T-helper 1 cell (primary cell): Measurements from ENCODE around the gene UBN2.

ENCODE experiments used
- DNase-seq, 5 donors: peaks; one replicate each; pipeline ENCODE4 v3.0.0-alpha.2; 2012 to 2020

Gene UBN2

DNA sequence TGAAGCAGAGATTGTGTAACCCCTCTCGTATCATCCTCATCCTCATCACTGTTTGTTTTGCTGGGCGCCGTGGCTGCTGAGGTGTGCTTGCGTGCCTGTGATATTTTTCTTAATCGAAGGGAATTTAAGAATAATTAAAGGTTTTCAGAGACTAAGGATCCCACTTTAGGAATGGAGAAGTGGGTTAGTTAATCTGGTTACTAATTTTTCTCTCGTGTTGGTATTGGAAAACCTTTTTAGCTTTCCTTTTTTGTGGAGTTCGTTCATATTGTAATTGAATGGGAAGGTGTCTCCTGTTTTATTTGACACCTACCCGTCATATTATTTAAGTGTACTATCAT is 1.3 kb downstream of the UBN2 start:
- DNase-seq = no peak

DNA sequence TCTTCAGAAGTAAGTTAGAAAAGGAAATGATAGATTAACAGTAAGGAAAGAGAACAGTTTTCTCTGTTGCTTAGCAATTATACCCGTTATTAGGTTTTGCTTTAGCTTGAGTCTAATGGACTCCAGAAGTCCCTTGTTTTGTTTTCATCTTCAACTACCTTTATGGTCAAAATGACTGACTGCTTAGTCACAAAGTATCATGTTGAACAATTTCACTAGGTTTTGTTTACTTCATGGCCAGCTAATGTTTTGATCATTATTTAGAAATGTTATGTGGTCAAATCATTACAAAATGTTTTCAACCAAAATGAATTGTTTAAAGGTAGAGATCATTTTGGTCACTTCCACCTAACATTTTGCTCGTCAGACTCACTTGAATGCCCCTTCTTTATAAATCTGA is 1.9 kb downstream of the UBN2 start:
- no peak for DNase-seq

DNA sequence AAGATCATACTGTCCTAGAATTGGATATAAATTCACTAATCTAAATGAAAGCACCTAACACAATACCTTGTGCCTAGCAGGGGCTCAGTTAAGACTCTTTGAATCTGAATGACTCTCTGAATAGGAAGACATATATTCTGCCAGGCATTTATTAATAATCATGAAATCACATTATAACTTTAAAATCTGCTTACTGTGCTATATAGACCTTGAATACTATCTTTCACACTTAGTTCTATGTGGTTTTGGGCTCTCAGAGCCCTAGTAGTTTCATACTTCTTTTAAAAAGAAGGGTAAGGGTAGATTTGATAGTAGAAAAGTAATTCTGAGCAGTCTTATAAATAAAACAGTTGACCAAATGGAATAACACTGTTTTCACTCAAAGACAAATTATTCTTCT is 10.2 kb downstream of the UBN2 start:
- no peak for DNase-seq

DNA sequence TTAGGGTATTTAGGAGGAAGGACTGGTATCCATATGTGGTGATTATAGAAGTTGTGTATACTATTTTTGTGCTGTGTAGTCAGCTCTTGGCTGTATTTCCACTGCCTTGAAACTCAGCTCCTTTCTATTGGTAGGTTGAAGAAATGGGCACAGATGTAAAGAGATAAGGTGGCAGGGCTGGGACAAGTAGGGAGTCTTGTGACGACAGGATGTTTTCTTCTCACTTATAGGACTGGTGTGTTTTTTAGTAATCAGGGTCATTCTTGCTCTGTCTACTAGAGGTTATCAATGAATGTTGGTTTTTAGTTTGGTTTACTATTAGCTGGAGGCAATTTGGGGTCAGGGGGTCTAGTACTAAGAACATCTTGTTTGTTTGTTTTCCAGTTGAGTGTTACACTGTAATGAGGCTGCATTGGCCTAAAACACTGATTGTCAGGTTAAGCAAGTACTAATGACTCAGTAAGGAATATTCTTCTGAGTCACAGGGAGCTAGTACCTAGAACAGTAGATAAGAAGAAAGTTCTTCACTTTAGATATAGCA is 11.8 kb downstream of the UBN2 start:
- DNase-seq = peak in 1 of 5 donors; percentile 50

DNA sequence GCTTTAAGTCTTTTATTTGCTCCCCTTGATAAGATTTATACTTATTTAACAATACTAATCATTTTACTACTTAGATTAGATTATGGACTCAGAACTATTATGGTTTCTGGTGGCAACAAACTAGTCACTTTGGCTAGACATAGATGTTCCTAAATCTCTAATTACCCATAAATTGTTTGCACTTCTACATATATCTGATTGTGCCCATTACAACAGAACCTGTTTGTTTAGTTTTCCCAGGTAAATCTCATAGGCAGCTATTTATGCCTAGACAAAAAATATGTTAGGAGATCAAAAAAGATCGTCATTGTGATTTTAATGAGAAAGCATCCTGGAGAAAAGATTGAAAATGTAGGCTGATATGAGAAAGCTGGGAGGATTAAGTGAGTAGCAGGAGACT is 14.4 kb downstream of the UBN2 start:
- DNase-seq = no peak

DNA sequence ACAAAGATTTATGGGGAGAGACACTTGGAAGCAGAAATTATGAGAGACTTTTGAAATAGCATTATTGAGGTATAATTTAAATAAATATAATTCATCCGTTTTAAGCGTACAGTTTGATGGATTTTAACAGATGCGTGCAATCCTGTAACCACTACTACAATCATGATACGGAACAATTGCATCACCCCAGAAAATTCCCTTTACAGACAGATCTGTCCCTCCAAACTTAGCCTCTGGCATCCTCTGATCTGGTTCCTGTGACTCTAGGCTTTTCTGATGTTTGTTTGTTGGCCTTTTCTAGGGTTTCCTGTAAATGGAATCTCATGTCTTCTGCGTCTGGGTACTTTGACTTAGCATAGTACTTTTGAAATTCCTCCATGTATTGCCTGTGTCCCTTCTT is 15.5 kb downstream of the UBN2 start:
- DNase-seq = no peak

GRCh38 chr7:139246905-139247304 is 15.9 kb downstream of the UBN2 start:
- DNase-seq = no peak

GRCh38 chr7:139249179-139249810 is 18.3 kb downstream of the UBN2 start:
- DNase-seq = peak in 1 of 5 donors; percentile 49

DNA sequence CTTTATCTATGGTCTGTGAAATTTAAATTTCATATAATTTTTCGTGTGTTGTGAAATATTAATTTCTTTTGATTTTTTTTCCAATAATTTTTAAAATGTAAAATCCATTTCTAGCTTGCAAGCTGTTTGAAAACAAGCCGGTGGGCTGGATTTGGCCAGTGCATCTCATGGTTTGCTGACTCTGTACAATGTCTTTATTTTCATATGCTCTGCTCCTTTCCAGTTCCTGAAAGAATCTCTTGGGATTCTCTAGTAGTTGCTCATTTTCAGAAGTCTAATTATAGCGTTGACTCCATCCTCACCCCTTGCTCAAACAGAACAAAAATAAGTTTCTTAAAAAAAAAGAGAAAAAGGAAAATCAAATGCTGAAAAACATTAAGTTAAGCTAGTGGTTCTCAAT is 21.4 kb downstream of the UBN2 start:
- DNase-seq = no peak

- no peak for DNase-seq
Measured at GRCh38 chr7:139254281-139254680, 23.2 kb downstream of the UBN2 start.

GRCh38 chr7:139254728-139255127 is 23.7 kb downstream of the UBN2 start:
- DNase-seq = no peak

DNA sequence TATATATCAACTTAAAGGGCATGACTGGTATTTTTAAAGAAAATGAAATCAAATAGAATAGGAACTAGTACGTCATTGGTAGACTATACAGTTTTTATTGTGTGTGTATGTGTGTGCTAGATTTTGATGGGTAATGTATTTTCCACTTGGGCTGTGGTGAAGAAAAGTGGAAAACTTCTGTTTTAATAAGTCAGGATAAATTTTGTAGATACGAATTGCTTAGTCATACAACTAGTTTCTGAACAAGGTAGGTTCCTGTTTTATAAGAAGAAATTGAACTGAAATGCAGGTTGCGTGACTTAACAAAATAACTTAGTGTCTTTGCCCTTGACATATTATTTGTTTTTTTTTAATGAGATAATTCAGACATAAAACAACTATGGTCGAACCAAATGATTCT is 24.3 kb downstream of the UBN2 start:
- DNase-seq = no peak

DNA sequence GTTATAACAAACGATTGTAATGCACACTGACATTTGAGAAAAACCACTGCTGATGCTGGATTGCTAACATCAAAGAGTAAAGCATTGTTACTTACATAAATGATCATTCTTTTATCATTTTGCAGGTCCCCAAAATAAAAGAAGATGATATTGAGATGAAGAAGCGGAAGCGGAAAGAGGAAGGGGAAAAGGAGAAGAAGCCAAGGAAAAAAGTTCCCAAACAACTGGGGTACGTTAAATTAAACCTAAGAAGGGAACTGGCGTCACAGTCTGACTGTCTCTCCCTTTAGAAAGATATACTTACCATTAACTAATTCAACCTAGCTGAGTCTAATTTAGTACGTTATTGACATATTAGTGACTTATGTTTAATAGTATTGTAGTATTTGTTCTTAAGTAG is 28.1 kb downstream of the UBN2 start:
- no peak for DNase-seq

DNA sequence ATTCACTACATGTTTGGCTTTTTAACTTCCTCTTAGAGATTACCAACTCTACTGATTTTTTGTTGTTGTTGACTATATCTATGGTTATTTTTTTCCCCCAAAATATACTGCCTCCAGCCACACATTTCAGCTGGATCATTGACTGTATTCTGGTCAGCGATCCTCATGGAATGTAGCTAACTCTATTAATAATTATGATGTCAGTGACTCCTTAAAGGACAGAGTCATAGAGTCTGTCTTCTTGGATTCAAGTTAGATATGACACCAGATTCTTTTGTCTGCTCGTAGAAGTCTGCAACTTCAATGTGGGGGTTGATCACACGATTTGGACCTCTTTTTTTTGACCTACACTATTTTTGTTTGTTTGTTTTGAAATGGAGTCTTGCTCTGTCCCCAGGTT is 33.2 kb downstream of the UBN2 start:
- DNase-seq = no peak

DNA sequence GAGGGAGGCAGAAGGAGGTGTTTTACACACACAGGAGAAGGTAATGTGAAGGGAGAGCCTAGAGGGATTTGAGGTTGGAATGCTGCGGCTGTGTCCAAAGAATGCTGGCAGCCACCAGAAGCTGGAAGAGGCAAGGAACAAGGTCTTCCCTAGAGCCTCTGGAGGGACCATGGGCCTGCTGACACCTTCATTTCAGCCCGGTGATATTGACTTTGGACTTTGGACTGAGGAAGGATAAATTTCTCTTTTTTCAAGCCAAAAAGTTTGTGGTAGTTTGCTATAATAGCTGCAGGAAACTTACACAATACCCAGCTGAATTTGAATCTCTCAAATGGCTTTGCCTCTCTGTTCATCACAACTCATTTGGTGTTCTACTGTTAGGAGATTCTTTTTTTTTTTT is 34.6 kb downstream of the UBN2 start:
- no peak for DNase-seq

GRCh38 chr7:139271718-139272628 is 40.9 kb downstream of the UBN2 start:
- DNase-seq = no peak

GRCh38 chr7:139284252-139284896 is 53.3 kb downstream of the UBN2 start:
- no peak for DNase-seq

DNA sequence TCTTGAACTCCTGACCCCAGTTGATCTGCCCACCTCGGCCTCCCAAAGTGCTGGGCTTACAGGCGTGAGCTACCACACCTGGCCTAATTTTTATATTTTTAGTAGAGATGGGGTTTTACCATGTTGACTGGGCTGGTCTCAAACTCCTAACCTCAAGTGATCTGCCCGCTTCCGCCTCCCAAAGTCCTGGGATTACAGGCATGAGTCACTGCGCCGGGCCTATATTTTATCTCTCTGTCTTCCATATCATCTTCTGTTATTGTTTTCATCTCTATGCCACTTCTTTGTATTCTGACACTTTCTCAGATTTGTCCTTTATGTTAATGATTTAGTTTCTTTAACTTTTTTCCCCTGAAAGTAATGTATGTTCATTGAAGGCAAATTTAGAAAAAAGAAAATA is 55.1 kb downstream of the UBN2 start:
- no peak for DNase-seq

DNA sequence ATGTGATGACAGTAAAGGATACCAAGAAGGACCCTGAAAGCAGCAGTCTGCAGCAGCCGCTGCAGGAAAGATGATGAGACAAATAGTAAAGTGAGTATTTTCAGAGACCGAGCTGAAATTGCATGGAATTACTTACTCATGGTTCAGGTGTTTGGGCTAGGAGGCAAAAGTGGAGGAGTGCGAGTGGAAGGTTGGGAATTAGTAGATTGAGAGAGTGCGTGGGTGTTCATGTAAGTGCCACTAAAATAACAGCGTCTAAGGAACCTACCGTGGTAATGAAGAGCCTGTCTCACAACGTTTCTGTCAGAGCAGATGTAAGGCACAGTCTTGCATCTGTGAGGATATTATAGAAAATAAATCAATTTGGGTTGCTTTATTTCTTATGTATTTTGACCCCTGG is 61.8 kb downstream of the UBN2 start:
- no peak for DNase-seq

GRCh38 chr7:139293534-139293933 is 62.5 kb downstream of the UBN2 start:
- DNase-seq = no peak

- DNase-seq = no peak
Measured at GRCh38 chr7:139294241-139294640, 63.2 kb downstream of the UBN2 start.

- no peak for DNase-seq
Measured at GRCh38 chr7:139294951-139295575, 64.0 kb downstream of the UBN2 start.

DNA sequence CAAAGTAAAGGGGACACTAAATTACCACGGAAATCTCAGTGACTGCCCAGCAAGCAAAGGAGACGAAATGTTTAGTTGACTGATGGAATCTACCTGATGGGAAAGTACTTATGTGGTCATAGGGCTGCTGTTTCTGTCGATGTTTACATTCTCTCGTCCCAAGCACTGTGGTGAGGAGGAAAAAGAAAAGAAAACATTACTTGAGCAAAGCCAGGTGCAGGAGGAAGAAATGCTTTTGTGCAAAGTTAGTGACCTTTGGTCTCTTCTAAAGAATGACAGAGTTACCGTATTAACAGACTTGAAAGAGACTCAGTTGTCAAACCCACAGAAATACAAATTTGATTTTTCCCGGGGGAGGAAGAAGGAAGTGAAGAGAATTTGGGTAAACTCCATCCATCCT is 66.8 kb downstream of the UBN2 start:
- no peak for DNase-seq
